ENCODE measurements around the gene CCL4. TPM values are rescaled to one million over a fixed set of nuclear protein-coding genes. Genes with fewer than 3 reads are reported as not detected.

CCL4 gene
- total and polyA plus RNA-seq, 4 donors: 1.7 to 4.6 (median 2.8) TPM

DNA sequence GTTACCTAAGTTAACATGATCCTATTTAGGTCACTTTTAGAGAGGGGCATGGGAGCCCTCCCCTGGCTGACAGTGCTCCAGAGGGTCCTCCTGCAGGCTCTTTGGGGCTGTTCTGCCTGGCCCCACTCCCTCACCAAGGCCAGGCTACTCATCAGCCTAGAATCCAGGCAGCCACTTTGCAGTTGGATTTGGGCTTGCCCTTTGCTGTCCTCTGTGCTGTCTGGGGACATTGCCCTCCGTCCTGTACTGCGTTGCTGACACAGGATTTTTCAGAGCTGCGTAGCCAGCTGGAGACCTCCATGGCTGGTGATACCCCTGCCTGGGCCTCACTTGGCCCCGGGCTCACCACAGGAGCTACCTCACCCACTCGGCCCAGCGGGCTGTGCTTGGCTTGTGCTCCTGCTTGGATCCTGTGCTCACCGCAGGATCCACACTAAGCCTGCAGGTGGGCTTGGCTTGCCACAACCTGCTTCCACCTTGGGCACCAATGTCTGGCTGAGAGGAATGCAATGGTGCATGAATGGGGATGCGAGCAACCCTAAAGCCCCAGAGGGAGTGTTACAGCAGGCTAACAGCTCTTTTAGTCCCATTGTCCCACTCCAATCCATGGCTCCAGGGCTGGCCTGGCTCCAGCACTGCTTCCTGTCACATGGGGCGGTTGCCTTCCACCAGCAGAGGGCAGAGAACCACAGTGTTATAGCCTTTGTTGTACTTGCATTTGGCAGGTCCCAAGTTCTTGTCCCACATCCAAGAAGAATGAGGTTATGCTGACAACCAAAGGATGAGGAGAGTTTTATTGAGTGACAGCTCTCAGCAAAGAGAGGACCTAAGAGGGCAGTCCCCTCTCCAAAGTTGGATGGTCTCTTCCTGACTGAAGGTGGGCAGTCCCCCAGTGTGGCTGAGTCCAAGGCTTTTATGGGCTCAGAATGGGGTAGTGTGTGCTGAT, 21.5 kb downstream of the CCL4 start:
- WGBS: 52% methylated on average over 9 of the region's 9 CpGs
- peak overlapping the region in 2 of 3 donors; percentile 55 to 63 for H3K4me3 ChIP-seq (ENCODE audit: low read depth in 1 of 3, low read length in 3 of 3)
- DNase-seq (ENCODE audit: low spot score): no peak
- no peaks in the 10 kb centered on the region for H3K27me3 ChIP-seq (ENCODE audit: control insufficient read depth in 4 of 4, insufficient read depth in 4 of 4, low read length in 3 of 4)
- no peak overlapping the region for H3K27ac ChIP-seq (ENCODE audit: low read depth in 1 of 2, low read length in 2 of 2)
- H3K9me3 ChIP-seq (ENCODE audit: control insufficient read depth in 4 of 4, low read length in 3 of 4): peaks cover 11 to 24% (median 20%) of the 10 kb centered on the region in 4 donors
- no peaks in the 10 kb centered on the region for H3K36me3 ChIP-seq (ENCODE audit: control insufficient read depth in 4 of 4, insufficient read depth in 3 of 4, low read depth in 1 of 4, low read length in 3 of 4)
- H3K4me1 ChIP-seq (ENCODE audit: control insufficient read depth in 4 of 4, insufficient read depth in 4 of 4, low read length in 3 of 4): peaks cover 0 to 6% (median 4%) of the 10 kb centered on the region in 4 donors
- TF ChIP-seq RAD21 (IDR thresholded peaks at IDR 0.05) (no peak), RXRA (IDR thresholded peaks at IDR 0.05) (peak; percentile 21 to 24)
- H3K9ac ChIP-seq (ENCODE audit: low read depth in 1 of 2, low read length in 2 of 2): no peak overlapping the region

DNA sequence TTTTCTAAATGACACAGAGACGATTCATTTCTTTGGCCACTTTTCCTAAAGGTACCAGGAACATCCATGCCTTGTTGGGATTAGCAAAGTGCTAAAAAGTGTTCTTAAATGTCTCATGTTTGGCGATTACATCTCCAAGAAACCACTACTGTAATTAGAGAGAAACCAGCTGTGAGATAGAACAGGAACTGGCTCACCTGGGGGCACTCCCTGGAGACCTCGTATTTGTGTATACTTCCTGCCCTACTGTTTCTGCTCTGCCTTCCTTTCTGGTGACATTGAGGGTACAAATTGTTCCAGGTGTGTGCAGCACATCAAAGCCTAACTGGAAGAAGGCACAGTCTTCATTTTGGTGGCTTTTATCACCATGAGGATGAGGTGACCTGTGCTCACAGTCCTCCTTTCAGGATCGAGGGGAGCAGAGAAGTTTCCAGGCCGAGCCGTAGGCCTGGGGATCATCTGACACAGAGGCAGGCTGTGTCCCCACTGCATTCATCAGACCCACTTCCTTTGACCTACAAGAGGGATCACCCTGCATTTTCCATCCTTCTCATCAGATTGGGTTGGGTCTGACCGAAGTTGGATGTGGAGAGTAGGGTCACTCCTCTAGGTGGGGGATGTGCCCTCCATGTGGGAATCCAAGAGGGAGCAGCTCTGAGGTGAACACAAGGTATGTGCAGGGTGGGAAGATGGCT, 23.7 kb downstream of the CCL4 start:
- H3K27ac ChIP-seq (ENCODE audit: low read depth in 1 of 2, low read length in 2 of 2): no peak overlapping the region
- no peaks in the 10 kb centered on the region for H3K27me3 ChIP-seq (ENCODE audit: control insufficient read depth in 4 of 4, insufficient read depth in 4 of 4, low read length in 3 of 4)
- TF ChIP-seq JUND (IDR thresholded peaks at IDR 0.05): no peak
- no peak for TF ChIP-seq HNF4A (conservative IDR thresholded peaks at IDR 0.05)
- TF ChIP-seq FOXA1 (IDR thresholded peaks at IDR 0.05): no peak
- no peak for TF ChIP-seq YY1 (IDR thresholded peaks at IDR 0.05)
- H3K4me3 ChIP-seq (ENCODE audit: low read depth in 1 of 3, low read length in 3 of 3): peak overlapping the region in 1 of 3 donors; percentile 67
- H3K9me3 ChIP-seq (ENCODE audit: control insufficient read depth in 4 of 4, low read length in 3 of 4): peaks cover 11 to 24% (median 20%) of the 10 kb centered on the region in 4 donors
- no peak for DNase-seq (ENCODE audit: low spot score)
- H3K4me1 ChIP-seq (ENCODE audit: control insufficient read depth in 4 of 4, insufficient read depth in 4 of 4, low read length in 3 of 4): peaks cover 0 to 6% (median 4%) of the 10 kb centered on the region in 4 donors
- no peaks in the 10 kb centered on the region for H3K36me3 ChIP-seq (ENCODE audit: control insufficient read depth in 4 of 4, insufficient read depth in 3 of 4, low read depth in 1 of 4, low read length in 3 of 4)
- no peak overlapping the region for H3K9ac ChIP-seq (ENCODE audit: low read depth in 1 of 2, low read length in 2 of 2)
- 84% methylated on average over 7 of the region's 7 CpGs for WGBS

DNA sequence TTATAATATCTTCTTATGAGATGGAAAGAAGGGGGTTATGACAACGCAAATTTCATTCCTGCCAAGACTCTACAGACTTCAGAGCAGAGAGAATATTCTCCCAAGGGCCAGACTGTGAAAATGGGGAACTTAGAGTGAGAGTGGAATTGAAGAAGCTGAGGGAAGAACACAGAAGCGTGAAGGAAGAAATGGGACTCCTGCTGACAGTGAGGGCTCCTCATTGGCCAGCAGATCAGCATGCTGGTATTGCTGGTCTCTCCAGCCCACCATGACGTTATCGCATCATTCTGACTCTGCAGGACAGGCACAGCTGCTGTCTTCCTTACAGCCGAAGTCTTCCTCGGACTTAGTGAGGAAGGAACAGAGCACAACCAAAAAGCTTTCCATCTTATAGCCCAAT, 24.3 kb downstream of the CCL4 start:
- peaks cover 0 to 6% (median 4%) of the 10 kb centered on the region in 4 donors for H3K4me1 ChIP-seq (ENCODE audit: control insufficient read depth in 4 of 4, insufficient read depth in 4 of 4, low read length in 3 of 4)

More for the DNA sequence above, 24.3 kb downstream of the CCL4 start:
- 89% methylated on average over 6 of the region's 6 CpGs for WGBS
- no peak overlapping the region for H3K27ac ChIP-seq (ENCODE audit: low read depth in 1 of 2, low read length in 2 of 2)
- no peaks in the 10 kb centered on the region for H3K27me3 ChIP-seq (ENCODE audit: control insufficient read depth in 4 of 4, insufficient read depth in 4 of 4, low read length in 3 of 4)
- DNase-seq (ENCODE audit: low spot score): no peak
- TF ChIP-seq GABPA (IDR thresholded peaks at IDR 0.05 in 1 of 2, conservative IDR thresholded peaks at IDR 0.05 in 1 of 2) (no peak), FOXA1 (IDR thresholded peaks at IDR 0.05) (no peak), HNF4G (IDR thresholded peaks at IDR 0.05) (no peak), RXRA (IDR thresholded peaks at IDR 0.05) (no peak), HNF4A (conservative IDR thresholded peaks at IDR 0.05) (no peak), JUND (IDR thresholded peaks at IDR 0.05) (no peak), YY1 (IDR thresholded peaks at IDR 0.05) (no peak), SP1 (IDR thresholded peaks at IDR 0.05) (no peak), TAF1 (conservative IDR thresholded peaks at IDR 0.05) (no peak), EGR1 (IDR thresholded peaks at IDR 0.05; ENCODE audit: low read depth in 2 of 2) (no peak), FOXA2 (IDR thresholded peaks at IDR 0.05) (no peak), NR2F2 (IDR thresholded peaks at IDR 0.05) (no peak), RAD21 (IDR thresholded peaks at IDR 0.05) (no peak)
- TF ChIP-seq, protein P1, sequence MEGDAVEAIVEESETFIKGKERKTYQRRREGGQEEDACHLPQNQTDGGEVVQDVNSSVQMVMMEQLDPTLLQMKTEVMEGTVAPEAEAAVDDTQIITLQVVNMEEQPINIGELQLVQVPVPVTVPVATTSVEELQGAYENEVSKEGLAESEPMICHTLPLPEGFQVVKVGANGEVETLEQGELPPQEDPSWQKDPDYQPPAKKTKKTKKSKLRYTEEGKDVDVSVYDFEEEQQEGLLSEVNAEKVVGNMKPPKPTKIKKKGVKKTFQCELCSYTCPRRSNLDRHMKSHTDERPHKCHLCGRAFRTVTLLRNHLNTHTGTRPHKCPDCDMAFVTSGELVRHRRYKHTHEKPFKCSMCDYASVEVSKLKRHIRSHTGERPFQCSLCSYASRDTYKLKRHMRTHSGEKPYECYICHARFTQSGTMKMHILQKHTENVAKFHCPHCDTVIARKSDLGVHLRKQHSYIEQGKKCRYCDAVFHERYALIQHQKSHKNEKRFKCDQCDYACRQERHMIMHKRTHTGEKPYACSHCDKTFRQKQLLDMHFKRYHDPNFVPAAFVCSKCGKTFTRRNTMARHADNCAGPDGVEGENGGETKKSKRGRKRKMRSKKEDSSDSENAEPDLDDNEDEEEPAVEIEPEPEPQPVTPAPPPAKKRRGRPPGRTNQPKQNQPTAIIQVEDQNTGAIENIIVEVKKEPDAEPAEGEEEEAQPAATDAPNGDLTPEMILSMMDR (IDR thresholded peaks at IDR 0.05; ENCODE audit: low read depth, low read length, missing input control): no peak
- TF ChIP-seq, protein P2, sequence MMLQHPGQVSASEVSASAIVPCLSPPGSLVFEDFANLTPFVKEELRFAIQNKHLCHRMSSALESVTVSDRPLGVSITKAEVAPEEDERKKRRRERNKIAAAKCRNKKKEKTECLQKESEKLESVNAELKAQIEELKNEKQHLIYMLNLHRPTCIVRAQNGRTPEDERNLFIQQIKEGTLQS (IDR thresholded peaks at IDR 0.05): no peak
- TF ChIP-seq, protein P3, sequence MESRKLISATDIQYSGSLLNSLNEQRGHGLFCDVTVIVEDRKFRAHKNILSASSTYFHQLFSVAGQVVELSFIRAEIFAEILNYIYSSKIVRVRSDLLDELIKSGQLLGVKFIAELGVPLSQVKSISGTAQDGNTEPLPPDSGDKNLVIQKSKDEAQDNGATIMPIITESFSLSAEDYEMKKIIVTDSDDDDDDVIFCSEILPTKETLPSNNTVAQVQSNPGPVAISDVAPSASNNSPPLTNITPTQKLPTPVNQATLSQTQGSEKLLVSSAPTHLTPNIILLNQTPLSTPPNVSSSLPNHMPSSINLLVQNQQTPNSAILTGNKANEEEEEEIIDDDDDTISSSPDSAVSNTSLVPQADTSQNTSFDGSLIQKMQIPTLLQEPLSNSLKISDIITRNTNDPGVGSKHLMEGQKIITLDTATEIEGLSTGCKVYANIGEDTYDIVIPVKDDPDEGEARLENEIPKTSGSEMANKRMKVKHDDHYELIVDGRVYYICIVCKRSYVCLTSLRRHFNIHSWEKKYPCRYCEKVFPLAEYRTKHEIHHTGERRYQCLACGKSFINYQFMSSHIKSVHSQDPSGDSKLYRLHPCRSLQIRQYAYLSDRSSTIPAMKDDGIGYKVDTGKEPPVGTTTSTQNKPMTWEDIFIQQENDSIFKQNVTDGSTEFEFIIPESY (IDR thresholded peaks at IDR 0.05): no peak
- TF ChIP-seq, protein P4, sequence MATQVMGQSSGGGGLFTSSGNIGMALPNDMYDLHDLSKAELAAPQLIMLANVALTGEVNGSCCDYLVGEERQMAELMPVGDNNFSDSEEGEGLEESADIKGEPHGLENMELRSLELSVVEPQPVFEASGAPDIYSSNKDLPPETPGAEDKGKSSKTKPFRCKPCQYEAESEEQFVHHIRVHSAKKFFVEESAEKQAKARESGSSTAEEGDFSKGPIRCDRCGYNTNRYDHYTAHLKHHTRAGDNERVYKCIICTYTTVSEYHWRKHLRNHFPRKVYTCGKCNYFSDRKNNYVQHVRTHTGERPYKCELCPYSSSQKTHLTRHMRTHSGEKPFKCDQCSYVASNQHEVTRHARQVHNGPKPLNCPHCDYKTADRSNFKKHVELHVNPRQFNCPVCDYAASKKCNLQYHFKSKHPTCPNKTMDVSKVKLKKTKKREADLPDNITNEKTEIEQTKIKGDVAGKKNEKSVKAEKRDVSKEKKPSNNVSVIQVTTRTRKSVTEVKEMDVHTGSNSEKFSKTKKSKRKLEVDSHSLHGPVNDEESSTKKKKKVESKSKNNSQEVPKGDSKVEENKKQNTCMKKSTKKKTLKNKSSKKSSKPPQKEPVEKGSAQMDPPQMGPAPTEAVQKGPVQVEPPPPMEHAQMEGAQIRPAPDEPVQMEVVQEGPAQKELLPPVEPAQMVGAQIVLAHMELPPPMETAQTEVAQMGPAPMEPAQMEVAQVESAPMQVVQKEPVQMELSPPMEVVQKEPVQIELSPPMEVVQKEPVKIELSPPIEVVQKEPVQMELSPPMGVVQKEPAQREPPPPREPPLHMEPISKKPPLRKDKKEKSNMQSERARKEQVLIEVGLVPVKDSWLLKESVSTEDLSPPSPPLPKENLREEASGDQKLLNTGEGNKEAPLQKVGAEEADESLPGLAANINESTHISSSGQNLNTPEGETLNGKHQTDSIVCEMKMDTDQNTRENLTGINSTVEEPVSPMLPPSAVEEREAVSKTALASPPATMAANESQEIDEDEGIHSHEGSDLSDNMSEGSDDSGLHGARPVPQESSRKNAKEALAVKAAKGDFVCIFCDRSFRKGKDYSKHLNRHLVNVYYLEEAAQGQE (IDR thresholded peaks at IDR 0.05): no peak
- TF ChIP-seq, protein P5, sequence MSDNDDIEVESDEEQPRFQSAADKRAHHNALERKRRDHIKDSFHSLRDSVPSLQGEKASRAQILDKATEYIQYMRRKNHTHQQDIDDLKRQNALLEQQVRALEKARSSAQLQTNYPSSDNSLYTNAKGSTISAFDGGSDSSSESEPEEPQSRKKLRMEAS (IDR thresholded peaks at IDR 0.05): no peak
- H3K9ac ChIP-seq (ENCODE audit: low read depth in 1 of 2, low read length in 2 of 2): no peak overlapping the region
- H3K36me3 ChIP-seq (ENCODE audit: control insufficient read depth in 4 of 4, insufficient read depth in 3 of 4, low read depth in 1 of 4, low read length in 3 of 4): no peaks in the 10 kb centered on the region
- peaks cover 11 to 24% (median 20%) of the 10 kb centered on the region in 4 donors for H3K9me3 ChIP-seq (ENCODE audit: control insufficient read depth in 4 of 4, low read length in 3 of 4)
- no peak overlapping the region for H3K4me3 ChIP-seq (ENCODE audit: low read depth in 1 of 3, low read length in 3 of 3)
